Breast epithelium (tissue), 3 donors: Measurements from ENCODE around the gene CCDC112.

Experiments used
- CTCF ChIP-seq, 3 donors: fragments of 450-650 bp; IDR thresholded peaks; one replicate each; pipeline ENCODE4 v1.5.1; 2016 to 2017; ENCODE audit warnings: antibody characterized with exemption in 3 of 3, mild to moderate bottlenecking in 3 of 3, moderate library complexity in 3 of 3
- POLR2A ChIP-seq: fragments of 450-650 bp; IDR thresholded peaks from one replicate; pipeline ENCODE4 v1.6.1; 2016; ENCODE audit warnings: antibody characterized with exemption, mild to moderate bottlenecking, moderate library complexity

- no peak for TF ChIP-seq POLR2A
- no peak for TF ChIP-seq CTCF (IDR thresholded peaks at IDR 0.05)
Measured at GRCh38 chr5:115289104-115289503, 7.3 kb downstream of the CCDC112 start.
